Esophagus squamous epithelium (tissue), 4 donors: ENCODE results near the gene PTPRQ.

Experiments
- POLR2A ChIP-seq, 4 donors: fragments of 450-650 bp; IDR thresholded peaks; one replicate each; pipeline ENCODE4 v1.6.1; 2017; ENCODE audit warnings: antibody characterized with exemption in 4 of 4, mild to moderate bottlenecking in 4 of 4, moderate library complexity in 3 of 4
- TF ChIP-seq, protein P1 (sequence below), 6 experiments: fragments of 450-650 bp in 4 of 6; fragments of 200-600 bp in 2 of 6; sonication (generic) in 2 of 6; IDR thresholded peaks; one replicate each; pipeline ENCODE4 v1.5.1; 2016 to 2019; ENCODE audit warnings: antibody characterized with exemption in 6 of 6, mild to moderate bottlenecking in 4 of 6, moderate library complexity in 4 of 6

- TF ChIP-seq, protein P1, sequence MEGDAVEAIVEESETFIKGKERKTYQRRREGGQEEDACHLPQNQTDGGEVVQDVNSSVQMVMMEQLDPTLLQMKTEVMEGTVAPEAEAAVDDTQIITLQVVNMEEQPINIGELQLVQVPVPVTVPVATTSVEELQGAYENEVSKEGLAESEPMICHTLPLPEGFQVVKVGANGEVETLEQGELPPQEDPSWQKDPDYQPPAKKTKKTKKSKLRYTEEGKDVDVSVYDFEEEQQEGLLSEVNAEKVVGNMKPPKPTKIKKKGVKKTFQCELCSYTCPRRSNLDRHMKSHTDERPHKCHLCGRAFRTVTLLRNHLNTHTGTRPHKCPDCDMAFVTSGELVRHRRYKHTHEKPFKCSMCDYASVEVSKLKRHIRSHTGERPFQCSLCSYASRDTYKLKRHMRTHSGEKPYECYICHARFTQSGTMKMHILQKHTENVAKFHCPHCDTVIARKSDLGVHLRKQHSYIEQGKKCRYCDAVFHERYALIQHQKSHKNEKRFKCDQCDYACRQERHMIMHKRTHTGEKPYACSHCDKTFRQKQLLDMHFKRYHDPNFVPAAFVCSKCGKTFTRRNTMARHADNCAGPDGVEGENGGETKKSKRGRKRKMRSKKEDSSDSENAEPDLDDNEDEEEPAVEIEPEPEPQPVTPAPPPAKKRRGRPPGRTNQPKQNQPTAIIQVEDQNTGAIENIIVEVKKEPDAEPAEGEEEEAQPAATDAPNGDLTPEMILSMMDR (IDR thresholded peaks at IDR 0.05): no peak
- TF ChIP-seq POLR2A (IDR thresholded peaks at IDR 0.05): no peak
Measured at GRCh38 chr12:80556566-80556965, 112.5 kb downstream of the PTPRQ start.
